ENCODE measurements around the gene TICAM1.
"Not testable (repeated sequence)": the region's sequence is repeated elsewhere in the genome, so short reads cannot be mapped to it uniquely, and the experiment has no call there.

Gene TICAM1

GRCh38 chr19:4845975-4846374 lies 14.5 kb upstream of the TICAM1 start:
- DNase-seq; intact Hi-C loops (cut with DNase I): not testable (repeated sequence)

- DNase-seq, result no peak
Observed at GRCh38 chr19:4844348-4845179, 13.1 kb upstream of the TICAM1 start.

GRCh38 chr19:4843647-4843965 lies 12.1 kb upstream of the TICAM1 start:
- DNase-seq, result no peak
- intact Hi-C loops (cut with DNase I), result no loop called here

More at GRCh38 chr19:4844348-4845179, 13.1 kb upstream of the TICAM1 start:
- intact Hi-C loops (cut with DNase I), result no loop called here

GRCh38 chr19:4839192-4839591 lies 7.7 kb upstream of the TICAM1 start:
- DNase-seq, result no peak
- intact Hi-C loops (cut with DNase I), result no loop called here

DNA sequence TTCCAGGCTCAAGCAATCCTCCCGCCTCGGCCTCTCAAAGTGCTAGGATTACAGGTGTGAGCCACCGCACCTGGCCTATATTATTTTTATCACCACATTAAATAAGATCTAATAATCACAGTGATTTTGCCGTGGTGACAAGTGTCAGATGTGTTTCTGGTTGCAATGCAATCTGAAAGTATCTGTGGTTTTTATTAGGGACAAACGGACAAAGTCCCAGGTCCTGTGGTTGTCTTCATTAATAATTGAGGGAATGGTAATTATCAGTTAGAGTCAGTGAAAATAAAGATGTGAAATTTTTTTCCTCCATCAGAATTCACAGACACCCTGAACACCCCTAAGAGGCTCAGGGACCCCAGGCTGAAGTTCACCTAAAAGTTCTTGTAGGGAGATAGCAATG lies 1.3 kb upstream of the TICAM1 start:
- intact Hi-C loops (cut with DNase I), result no loop called here
- DNase-seq, result no peak

- intact Hi-C loops (cut with DNase I), result not testable (repeated sequence)
Observed at GRCh38 chr19:4831979-4832340, 448 bp upstream of the TICAM1 start.

DNA sequence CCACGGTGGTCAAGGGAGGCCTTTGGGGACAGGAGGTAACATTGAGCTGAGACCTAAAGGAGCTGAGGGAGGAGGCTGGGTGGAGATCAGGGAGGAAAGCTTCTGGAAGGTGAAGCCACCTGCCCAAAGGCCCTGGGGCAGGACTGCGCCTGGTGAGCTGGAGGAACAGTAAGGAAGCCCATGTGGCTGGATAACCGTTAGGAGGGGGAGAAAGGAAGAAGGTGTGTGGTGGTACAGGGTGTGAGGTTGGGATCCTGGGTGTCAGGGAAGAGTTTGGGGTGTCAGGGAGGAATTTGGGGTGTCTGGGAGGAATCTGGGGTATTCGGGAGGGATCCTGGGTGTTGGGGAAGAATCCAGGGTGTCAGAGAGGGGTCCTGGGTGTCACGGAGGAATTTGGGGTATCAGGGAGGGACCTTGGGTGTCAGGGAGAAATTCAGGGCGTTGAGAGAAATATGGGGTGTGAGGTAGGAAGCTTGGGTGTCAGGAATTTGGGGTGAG lies 695 bp downstream of the TICAM1 start:
- intact Hi-C loops (cut with DNase I), result no loop called here
- no peak for DNase-seq

More at GRCh38 chr19:4831979-4832340, 448 bp upstream of the TICAM1 start:
- not testable (repeated sequence) for DNase-seq

DNA sequence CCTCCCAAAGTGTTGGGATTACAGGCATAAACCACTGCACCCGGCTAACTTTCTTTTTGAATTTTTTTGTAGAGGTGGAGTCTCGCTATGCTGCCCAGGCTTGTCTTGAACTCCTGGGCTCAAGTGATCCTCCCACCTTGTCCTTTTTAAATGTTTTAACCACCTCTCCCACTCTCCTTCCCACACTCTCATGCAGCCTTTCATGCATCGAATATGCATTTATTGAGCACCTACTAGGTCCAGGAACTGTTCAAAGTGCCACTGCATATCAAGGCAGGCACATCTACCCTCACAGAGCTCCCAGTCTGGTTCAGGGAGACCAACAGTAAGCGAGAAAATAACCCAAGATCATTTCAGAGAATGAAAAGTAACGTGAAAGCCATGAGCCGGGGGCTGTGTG lies 1.2 kb downstream of the TICAM1 start:
- no peak for DNase-seq
- intact Hi-C loops (cut with DNase I), result no loop called here

DNA sequence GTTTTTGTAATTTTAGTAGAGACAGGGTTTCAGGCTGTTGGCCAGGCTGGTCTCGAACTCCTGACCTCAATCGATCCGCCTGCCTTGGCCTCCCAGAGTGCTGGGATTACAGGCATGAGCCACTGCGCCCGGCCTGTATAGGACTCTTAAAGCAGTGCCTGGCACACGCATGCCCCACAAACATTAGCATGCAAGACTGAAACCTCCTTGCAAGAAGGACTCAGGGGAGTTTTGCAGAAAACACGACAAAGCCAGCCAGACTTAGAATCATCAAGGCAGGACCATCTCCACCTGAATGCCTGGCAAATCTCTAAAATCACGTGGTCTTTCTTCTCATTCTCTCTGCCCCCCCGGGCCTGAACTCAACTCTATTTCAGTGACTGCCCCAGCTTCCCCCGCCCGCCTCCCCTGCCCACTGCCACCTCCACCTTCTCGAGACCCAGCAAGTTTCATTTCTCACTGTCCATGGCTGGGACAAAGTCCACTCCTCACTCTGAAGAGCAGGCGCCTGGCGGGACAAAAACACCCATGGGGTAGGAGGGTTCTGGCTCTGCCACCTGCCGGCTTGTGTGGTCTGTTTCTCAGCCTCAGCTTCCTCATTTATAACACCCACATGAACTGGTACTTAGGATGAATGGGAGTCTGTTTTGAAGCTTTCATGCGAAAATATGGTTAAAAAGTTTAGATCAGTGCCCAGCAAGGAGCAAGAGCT lies 2.4 kb downstream of the TICAM1 start:
- DNase-seq, result peak in 1 of 10 donors; percentile 87
- intact Hi-C loops (cut with DNase I), result no loop called here

DNA sequence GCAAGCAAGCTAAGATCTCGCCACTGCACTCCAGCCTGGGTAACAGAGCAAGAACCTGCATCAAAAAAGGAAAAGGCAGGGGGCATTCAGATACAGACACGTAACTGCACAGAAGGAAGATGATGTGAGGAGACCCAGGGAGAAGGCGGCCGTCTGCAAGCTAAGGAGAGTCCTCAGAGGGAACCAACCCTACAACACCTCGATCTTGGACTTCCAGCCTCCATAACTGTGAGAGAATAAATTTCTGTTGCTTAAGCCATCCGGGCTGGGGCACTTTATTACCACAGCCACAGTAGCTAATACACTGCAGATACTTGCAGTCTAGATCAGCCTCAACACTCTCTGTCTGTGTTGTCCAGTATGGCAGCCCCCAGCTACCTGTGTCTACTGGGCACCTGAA lies 7.9 kb downstream of the TICAM1 start:
- no peak for DNase-seq
- intact Hi-C loops (cut with DNase I), result no loop called here

DNA sequence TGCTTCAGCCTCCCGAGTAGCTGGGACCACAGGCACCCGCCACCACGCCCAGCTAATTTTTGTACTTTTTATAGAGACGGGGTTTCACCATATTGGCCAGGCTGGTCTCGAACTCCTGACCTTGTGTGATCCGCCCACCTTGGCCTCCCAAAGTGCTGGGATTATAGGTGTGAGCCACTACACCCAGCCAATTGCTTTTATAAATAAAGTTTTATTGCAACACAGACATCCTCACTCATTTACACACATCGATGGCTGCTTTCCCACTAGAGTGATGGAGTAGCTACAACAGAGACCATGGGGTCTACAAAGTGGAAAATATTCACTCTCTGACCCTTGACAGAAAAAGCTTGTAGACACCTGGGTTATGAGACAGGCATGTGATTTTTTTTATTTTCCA lies 9.2 kb downstream of the TICAM1 start:
- DNase-seq; intact Hi-C loops (cut with DNase I): not testable (repeated sequence)

DNA sequence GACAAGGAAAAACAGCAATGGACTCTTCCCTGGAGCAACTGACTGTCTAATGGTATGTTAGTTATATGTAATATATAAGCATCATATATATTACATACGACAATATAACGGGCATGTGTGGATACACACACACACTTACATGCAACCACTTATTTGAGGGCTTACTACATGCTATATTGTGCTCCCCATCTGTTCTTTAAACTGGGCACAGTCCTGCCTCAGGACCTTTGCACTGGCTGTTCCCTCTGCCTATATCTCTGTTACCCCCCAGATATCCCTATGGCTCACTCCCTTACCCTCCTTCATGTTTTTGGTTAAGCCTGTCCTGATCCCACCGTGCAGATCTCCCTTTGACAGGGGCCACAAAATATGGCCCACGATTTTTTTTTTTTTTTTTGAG lies 10.2 kb downstream of the TICAM1 start:
- intact Hi-C loops (cut with DNase I), result no loop called here
- DNase-seq, result no peak

DNA sequence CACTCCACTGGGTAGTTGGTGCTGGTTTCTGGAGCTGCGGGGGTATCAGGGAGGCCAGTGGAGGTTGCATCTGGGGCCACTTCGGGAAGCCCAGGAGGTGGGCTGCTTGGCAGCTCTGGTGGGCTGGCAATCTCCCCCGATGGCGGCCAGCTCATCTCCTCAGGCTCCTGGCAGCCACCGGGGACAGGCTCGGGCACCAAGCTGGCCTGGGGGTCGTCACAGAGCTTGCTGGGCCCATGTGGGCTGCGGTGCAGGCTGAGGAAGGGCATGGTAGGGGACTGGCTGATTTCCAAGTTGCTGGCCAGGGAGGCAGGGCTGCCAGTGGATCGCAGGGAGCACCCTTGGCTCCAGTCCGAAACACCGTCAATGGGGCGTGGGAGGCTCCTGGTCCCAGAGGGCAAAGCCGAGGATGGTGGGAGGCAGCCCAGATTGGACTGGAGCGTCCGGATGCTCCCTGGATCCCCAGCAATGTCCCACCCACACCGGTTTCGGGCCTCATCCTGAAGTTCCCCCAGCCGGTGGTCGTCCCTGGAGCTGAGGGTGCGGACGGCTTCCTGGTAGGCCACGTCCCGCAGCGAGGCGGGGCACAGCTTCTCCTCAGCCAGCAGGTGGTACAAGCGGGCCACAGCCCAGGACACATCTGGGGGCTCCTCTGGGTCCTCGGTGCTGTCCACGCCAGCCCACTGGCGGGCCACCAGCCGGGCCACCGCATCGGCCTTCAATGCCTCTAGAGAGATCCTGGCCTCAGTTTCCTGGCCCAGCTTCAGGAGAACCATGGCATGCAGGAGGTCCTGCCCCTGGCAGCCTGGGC lies 13.8 kb downstream of the TICAM1 start:
- DNase-seq, result no peak
- intact Hi-C loops (cut with DNase I), result no loop called here

GRCh38 chr19:4816950-4817278 lies 14.6 kb downstream of the TICAM1 start:
- intact Hi-C loops (cut with DNase I), result no loop called here
- no peak for DNase-seq

DNA sequence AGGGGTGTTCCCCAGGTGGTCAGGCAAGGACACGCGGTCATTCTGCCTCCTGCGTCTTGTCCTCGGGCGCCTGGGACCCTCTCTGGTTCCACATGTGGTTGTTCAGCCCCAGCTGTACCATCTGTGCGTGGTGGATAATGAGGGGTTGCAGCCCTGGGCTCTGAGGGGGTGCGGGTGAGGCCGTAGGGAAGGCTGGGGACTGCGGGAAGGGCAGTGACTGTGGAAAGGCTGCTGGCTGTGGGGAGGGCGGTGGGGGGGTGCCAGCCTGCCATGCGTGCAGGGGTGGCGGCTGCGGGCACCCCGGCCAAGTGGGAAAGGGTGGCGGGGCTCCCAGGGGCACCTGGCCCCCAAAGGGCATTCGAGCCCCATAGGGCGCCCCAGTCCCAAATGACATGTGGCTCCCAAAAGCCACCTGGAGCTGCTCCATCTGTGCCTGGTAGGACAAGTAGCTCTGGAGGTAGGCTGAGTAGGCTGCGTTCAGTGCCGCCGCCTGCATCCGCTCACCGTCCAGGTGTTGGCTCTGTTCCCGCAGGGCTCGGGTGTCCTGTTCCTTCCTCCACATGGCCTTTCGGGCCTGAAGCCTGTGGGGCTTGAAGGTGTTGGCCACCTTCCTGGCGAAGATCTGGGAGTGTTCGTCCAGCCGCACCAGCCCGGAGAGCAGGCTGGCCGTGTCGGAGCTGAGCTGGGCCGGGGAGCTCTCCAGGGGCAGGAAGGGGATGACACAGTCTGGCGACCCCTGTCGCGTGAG lies 15.1 kb downstream of the TICAM1 start:
- intact Hi-C loops (cut with DNase I), result no loop called here
- DNase-seq, result peak in 2 of 10 donors; percentile 85 to 89

DNA sequence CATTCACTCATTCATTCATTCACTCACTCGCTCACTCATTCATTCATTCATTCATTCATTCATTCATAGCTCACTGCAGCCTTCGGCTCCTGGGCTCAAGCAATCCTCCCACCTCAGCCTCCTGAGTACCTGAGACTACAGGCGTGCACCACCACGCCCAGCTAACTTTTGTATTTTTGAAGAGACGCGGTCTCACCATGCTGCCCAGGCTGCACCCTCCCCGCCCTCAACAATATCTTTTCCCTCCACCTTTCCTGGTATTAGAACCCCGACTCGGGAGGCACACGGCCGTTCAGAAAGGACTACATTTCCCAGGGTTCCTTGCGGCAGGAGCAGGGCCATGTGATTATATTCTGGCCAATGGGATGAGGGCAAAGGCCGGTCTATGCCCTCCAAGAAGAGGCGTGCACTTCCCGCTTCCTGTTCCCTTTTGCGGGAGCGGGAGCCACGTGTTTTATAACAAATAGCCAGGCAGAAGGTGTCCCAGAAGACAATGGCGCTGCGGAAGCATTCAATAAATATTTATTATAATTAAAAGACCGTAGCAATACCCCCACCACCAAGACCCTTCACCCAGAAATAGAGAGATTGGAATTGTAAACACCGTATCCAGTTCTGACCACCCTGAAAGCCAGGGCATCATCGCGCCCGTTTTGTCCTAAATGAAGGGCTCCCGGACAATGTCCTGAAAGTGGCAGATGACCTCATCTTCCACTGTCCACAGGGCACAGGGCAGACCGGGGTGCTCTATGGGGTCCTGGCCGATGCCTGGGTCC lies 15.9 kb downstream of the TICAM1 start:
- intact Hi-C loops (cut with DNase I), result no loop called here
- peak; percentile 84 to 98 (median 92) for DNase-seq

GRCh38 chr19:4814625-4815425 lies 16.7 kb downstream of the TICAM1 start:
- no peak for DNase-seq
- intact Hi-C loops (cut with DNase I), result no loop called here

DNA sequence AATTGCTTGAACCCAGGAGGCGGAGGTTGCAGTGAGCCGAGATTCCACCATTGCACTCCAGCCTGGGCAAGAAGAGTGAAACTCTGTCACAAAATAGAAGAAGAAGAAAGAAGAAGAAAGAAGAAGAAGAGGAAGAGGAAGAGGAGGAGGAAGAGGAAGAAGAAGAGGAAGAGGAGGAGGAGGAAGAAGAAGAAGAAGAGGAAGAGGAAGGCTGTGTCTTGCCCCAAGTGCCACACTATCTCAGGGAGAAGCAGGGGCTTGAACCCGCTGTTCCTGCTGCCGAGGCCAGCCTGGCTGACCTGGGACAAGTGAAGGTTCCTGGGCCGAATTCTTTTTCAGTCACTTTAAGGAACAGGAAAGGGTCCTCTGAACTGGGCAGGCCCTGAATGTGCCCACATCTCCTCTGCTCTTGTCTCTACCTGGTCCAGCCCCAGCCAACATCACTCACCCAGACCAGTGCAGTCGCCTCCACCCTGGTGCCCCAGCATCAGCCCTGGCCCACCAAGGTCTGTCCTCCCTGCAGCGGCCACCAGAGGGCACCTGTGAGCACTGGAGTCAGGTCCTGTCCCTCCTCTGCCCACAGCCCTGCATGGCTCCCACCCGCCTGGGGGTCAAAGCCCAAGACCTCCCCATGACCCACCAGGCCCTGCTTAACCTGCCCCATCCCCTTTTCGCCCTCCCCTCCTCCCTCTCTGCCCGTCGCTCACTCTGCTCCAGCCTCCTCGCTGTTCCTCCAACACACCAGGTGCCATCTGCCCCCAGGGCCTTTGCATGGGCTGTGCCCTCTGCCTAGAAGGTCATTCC lies 20.0 kb downstream of the TICAM1 start:
- peak; percentile 52 to 96 (median 82) for DNase-seq
- intact Hi-C loops (cut with DNase I), result loop anchor here (2.0 kb wide), 1 partner anchor 219 kb away; no protein-coding TSS in a partner anchor

All from posterior cingulate gyrus (tissue), 11 donors.